Transverse colon (tissue), 4 donors: ENCODE measurements around the gene NEUROD4. TPM values are rescaled to one million over a fixed set of nuclear protein-coding genes. Genes with fewer than 3 reads are reported as not detected.

ENCODE experiments used
- DNase-seq: peaks from one replicate; pipeline ENCODE4 v3.0.0-alpha.2; 2019
- H3K27ac ChIP-seq, 4 donors: fragments of 200-600 bp; sonication (generic); 2 replicates each; pipeline ENCODE4 v1.5.1; 2016 to 2018; ENCODE audit warnings: inconsistent platforms in 4 of 4
- H3K27me3 ChIP-seq: fragments of 200-600 bp; sonication (generic); 2 replicates; pipeline ENCODE4 v1.5.1; 2017; ENCODE audit warnings: inconsistent platforms
- H3K36me3 ChIP-seq, 4 donors: fragments of 200-600 bp; sonication (generic); 2 replicates each; pipeline ENCODE4 v1.5.1; 2017 to 2019; ENCODE audit warnings: inconsistent platforms in 4 of 4
- H3K4me1 ChIP-seq, 4 donors: fragments of 200-600 bp; sonication (generic); 2 replicates each; pipeline ENCODE4 v1.5.1; 2017 to 2020; ENCODE audit warnings: inconsistent platforms in 4 of 4
- H3K4me3 ChIP-seq, 4 donors: fragments of 200-600 bp; sonication (generic); 1 replicate in 1 of 4; 2 replicates in 3 of 4; pipeline versions ENCODE4 v1.5.1 to v1.6.1; 2017 to 2019; ENCODE audit warnings: inconsistent platforms in 4 of 4
- H3K9me3 ChIP-seq, 2 donors: fragments of 200-600 bp; sonication (generic); 2 replicates each; pipeline ENCODE4 v1.5.1; 2017 to 2019; ENCODE audit warnings: inconsistent platforms in 2 of 2
- EP300 ChIP-seq: sonication (generic); formaldehyde crosslinking; IDR thresholded peaks from one replicate; pipeline ENCODE4 v1.6.1; 2017; ENCODE audit warnings: antibody characterized with exemption, low read depth
- POLR2A ChIP-seq: fragments of 450-650 bp; IDR thresholded peaks from one replicate; pipeline ENCODE4 v1.6.1; 2016; ENCODE audit warnings: antibody characterized with exemption, mild to moderate bottlenecking, moderate library complexity
- POLR2AphosphoS5 ChIP-seq, 3 donors: sonication (generic); formaldehyde crosslinking; IDR thresholded peaks; one replicate each; pipeline ENCODE4 v1.6.1; 2016; ENCODE audit warnings: antibody characterized with exemption in 3 of 3
- WGBS, 2 donors: methylation state at CpG; one replicate each; pipeline ENCODE4 v1.1.5; 2018; ENCODE audit warnings: low coverage in 1 of 2; 5-methylcytosine and 5-hydroxymethylcytosine counted together
- in situ Hi-C, 4 donors: fragments of 200-750 bp; cut with MboI; loops; one replicate each; pipeline versions ENCODE4 v1.15.0 to v1.15.1; 2017; ENCODE audit warnings: low sequenced_read_pairs in 3 of 4, low pct_ligation_motif_present in 1 of 4, low pct_unique_long_range_greater_than_20kb in 1 of 4
- intact Hi-C: fragments of 100-400 bp; cut with DNase I; formaldehyde crosslinking; loops from one replicate; pipeline ENCODE4 v1.15.1; 2023; ENCODE audit warnings: low total_unique reads
- total RNA-seq, 4 donors: library from RNA; depleted of rRNA; stranded (reverse); fragments of >200 nt; gene quantifications; one replicate each; pipeline ENCODE4 v1.1.0, GENCODE V29; 2016
- TF ChIP-seq, protein P1 (sequence below), 5 experiments: fragments of 200-600 bp in 3 of 5; fragments of 450-650 bp in 2 of 5; sonication (generic) in 3 of 5; IDR thresholded peaks; 1 replicate in 2 of 5; 2 replicates in 3 of 5; pipeline ENCODE4 v1.5.1; 2016 to 2017; ENCODE audit warnings: antibody characterized with exemption in 5 of 5, inconsistent platforms in 3 of 5, mild to moderate bottlenecking in 2 of 5, moderate library complexity in 1 of 5

The NEUROD4 gene
- total RNA-seq, 4 donors from 2014 or later, result not detected

DNA sequence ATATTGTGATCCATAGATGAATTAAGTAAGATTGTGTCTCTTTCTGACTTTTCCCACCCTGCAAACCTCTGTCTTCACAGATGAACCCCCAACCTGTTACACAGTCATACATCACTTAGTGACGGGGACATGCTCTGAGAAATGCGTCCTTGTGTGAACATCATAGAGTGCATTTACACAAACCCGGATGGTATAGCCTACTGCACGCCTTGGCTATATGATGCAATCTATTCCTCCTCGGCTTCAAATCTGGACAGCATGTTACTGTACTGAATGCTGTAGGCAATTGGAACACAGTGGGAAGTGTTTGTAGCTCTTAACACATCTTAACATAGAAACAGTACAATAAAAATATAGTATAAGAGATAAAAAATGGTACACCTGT lies 27.8 kb upstream of the NEUROD4 start:
- H3K27me3 ChIP-seq, result no peaks in the 10 kb centered on the region
- H3K36me3 ChIP-seq, result no peaks in the 10 kb centered on the region
- 69 to 82% methylated on average over 2 to 5 of the region's 5 CpGs for WGBS, 2 donors
- DNase-seq, result no peak
- intact Hi-C loops, result loop anchor here (2.0 to 5.0 kb wide), 2 partner anchors 81 to 945 kb away; no protein-coding TSS in a partner anchor
- in situ Hi-C loops, result loop anchor here (5.0 to 10.0 kb wide), 3 partner anchors 73 to 80 kb away; no protein-coding TSS in a partner anchor
- peaks cover 0 to 5% (median 0%) of the 10 kb centered on the region in 4 donors for H3K4me1 ChIP-seq
- no peak overlapping the region for H3K27ac ChIP-seq
- no peaks in the 10 kb centered on the region for H3K9me3 ChIP-seq
- TF ChIP-seq EP300, result no peak
- no peak for TF ChIP-seq POLR2AphosphoS5 (IDR thresholded peaks at IDR 0.05)
- TF ChIP-seq, protein P1, sequence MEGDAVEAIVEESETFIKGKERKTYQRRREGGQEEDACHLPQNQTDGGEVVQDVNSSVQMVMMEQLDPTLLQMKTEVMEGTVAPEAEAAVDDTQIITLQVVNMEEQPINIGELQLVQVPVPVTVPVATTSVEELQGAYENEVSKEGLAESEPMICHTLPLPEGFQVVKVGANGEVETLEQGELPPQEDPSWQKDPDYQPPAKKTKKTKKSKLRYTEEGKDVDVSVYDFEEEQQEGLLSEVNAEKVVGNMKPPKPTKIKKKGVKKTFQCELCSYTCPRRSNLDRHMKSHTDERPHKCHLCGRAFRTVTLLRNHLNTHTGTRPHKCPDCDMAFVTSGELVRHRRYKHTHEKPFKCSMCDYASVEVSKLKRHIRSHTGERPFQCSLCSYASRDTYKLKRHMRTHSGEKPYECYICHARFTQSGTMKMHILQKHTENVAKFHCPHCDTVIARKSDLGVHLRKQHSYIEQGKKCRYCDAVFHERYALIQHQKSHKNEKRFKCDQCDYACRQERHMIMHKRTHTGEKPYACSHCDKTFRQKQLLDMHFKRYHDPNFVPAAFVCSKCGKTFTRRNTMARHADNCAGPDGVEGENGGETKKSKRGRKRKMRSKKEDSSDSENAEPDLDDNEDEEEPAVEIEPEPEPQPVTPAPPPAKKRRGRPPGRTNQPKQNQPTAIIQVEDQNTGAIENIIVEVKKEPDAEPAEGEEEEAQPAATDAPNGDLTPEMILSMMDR (IDR thresholded peaks at IDR 0.05), result no peak
- no peak overlapping the region for H3K4me3 ChIP-seq

GRCh38 chr12:54993181-54993835 lies 26.5 kb upstream of the NEUROD4 start:
- in situ Hi-C loops, result loop anchor here (5.0 to 10.0 kb wide), 3 partner anchors 71 to 79 kb away; no protein-coding TSS in a partner anchor

GRCh38 chr12:54996205-54996604 lies 23.6 kb upstream of the NEUROD4 start:
- in situ Hi-C loops, result loop anchor here in 1 of 4 donors (10.0 kb wide), 1 partner anchor 69 kb away; no protein-coding TSS in a partner anchor
- no peaks in the 10 kb centered on the region for H3K36me3 ChIP-seq
- DNase-seq, result no peak
- WGBS, 2 donors, result 50 to 60% methylated on average over 2 to 5 of the region's 5 CpGs
- no peaks in the 10 kb centered on the region for H3K4me1 ChIP-seq
- no peaks in the 10 kb centered on the region for H3K9me3 ChIP-seq
- intact Hi-C loops, result no loop called here
- no peaks in the 10 kb centered on the region for H3K27me3 ChIP-seq
- H3K27ac ChIP-seq, result no peak overlapping the region
- no peak overlapping the region for H3K4me3 ChIP-seq
- TF ChIP-seq EP300, result no peak
- no peak for TF ChIP-seq POLR2A
- no peak for TF ChIP-seq POLR2AphosphoS5 (IDR thresholded peaks at IDR 0.05)
- TF ChIP-seq, protein P1 (IDR thresholded peaks at IDR 0.05), result no peak

More at GRCh38 chr12:54993181-54993835, 26.5 kb upstream of the NEUROD4 start:
- TF ChIP-seq POLR2A (no peak), POLR2AphosphoS5 (IDR thresholded peaks at IDR 0.05) (no peak), EP300 (no peak)
- TF ChIP-seq, protein P1 (IDR thresholded peaks at IDR 0.05), result peak; percentile 82 to 92 (median 86)
- WGBS, 2 donors, result 21% methylated on average over 3 to 12 of the region's 12 CpGs
- intact Hi-C loops, result loop anchor here (2.0 to 5.0 kb wide), 2 partner anchors 79 to 944 kb away; no protein-coding TSS in a partner anchor
- Histone ChIP-seq H3K4me3 (no peak overlapping the region), H3K36me3 (no peaks in the 10 kb centered on the region), H3K27me3 (no peaks in the 10 kb centered on the region), H3K27ac (no peak overlapping the region), H3K9me3 (no peaks in the 10 kb centered on the region), H3K4me1 (peaks cover 0 to 5% (median 0%) of the 10 kb centered on the region in 4 donors)
- peak; percentile 36 for DNase-seq

DNA sequence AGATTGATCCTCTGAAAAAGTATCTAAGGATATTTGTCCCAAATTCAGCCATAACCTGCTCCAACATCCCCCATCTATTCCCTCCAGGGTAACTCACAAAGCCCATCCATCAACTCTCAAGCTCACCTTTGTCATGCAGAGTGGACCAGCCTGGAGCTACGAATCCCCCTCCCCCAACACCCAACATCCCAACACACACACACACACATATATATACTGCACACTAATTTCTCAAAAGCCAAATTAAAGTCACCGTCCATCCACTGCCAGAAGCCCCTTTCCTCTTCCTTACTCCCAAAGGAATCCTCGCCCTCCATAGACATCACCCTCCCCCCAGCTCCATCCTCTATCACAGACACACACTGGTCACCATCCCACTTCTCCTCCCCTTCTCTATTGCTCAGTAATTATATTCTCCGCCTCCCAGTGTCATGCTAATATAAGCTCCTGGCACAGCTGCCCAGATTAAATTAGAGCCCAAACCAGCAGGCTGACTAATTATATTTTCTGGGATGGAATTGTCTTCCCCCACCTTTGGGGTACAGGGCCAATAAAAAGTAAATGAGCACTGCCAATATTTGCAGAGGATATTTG lies 21.7 kb upstream of the NEUROD4 start:
- no peak overlapping the region for H3K4me3 ChIP-seq
- DNase-seq, result no peak
- H3K27ac ChIP-seq, result no peak overlapping the region
- intact Hi-C loops, result no loop called here
- TF ChIP-seq POLR2AphosphoS5 (IDR thresholded peaks at IDR 0.05) (no peak), POLR2A (no peak), EP300 (no peak)
- TF ChIP-seq, protein P1 (IDR thresholded peaks at IDR 0.05), result no peak
- H3K4me1 ChIP-seq, result no peaks in the 10 kb centered on the region
- H3K27me3 ChIP-seq, result no peaks in the 10 kb centered on the region
- no peaks in the 10 kb centered on the region for H3K9me3 ChIP-seq
- in situ Hi-C loops, result loop anchor here in 1 of 4 donors (10.0 kb wide), 1 partner anchor 67 kb away; no protein-coding TSS in a partner anchor
- no peaks in the 10 kb centered on the region for H3K36me3 ChIP-seq
- WGBS, 2 donors, result 59% methylated on average over 4 of the region's 4 CpGs; no CpG with 5 or more reads in 1 of the 2 donors
